Right renal pelvis (tissue), 4 donors: Measurements from ENCODE around the gene CYP2C8. TPM values are rescaled to one million over a fixed set of nuclear protein-coding genes. Genes with fewer than 3 reads are reported as not detected.
"Not testable (repeated sequence)": the region's sequence is repeated elsewhere in the genome, so short reads cannot be mapped to it uniquely, and the experiment has no call there.

Source experiments
- DNase-seq, 4 donors: peaks; one replicate each; pipeline ENCODE4 v3.0.0-alpha.2; 2013; ENCODE audit warnings: low read depth in 4 of 4, low spot score in 3 of 4, missing footprints in 1 of 4
- polyA plus RNA-seq, 4 donors: library from polyadenylated mRNA; unstranded; fragments of 120-200 nt; gene quantifications; one replicate each; pipeline ENCODE4 v1.2.1, GENCODE V29; 2013; ENCODE audit not compliant: insufficient read length in 4 of 4

CYP2C8 gene
- 1 to 10 TPM; 2.1 to 4.1 (median 3.3) TPM for polyA plus RNA-seq

GRCh38 chr10:95069286-95069685 lies at the start of gene CYP2C8:
TSS of gene CYP2C8 (minus strand) at chr10:95069497. CDS start at chr10:95069402, 95 bp downstream.
- no peak for DNase-seq

GRCh38 chr10:95116869-95117269 lies 47.6 kb upstream of the CYP2C8 start:
- no peak for DNase-seq

GRCh38 chr10:95110823-95111222 lies 41.5 kb upstream of the CYP2C8 start:
- not testable (repeated sequence) for DNase-seq

- no peak for DNase-seq
Measured at GRCh38 chr10:95097805-95098204, 28.5 kb upstream of the CYP2C8 start.

- no peak for DNase-seq
Measured at GRCh38 chr10:95096143-95096542, 26.8 kb upstream of the CYP2C8 start.

- not testable (repeated sequence) for DNase-seq
Measured at GRCh38 chr10:95079626-95080025, 10.3 kb upstream of the CYP2C8 start.

GRCh38 chr10:95077556-95077955 lies 8.3 kb upstream of the CYP2C8 start:
- no peak for DNase-seq

- no peak for DNase-seq
Measured at GRCh38 chr10:95071107-95071660, 1.9 kb upstream of the CYP2C8 start.

- DNase-seq, result not testable (repeated sequence)
Measured at GRCh38 chr10:95064125-95064524, 5.2 kb downstream of the CYP2C8 start.

GRCh38 chr10:95056744-95057363 lies 12.4 kb downstream of the CYP2C8 start:
- no peak for DNase-seq

- no peak for DNase-seq
Measured at GRCh38 chr10:95049919-95050318, 19.4 kb downstream of the CYP2C8 start.

- no peak for DNase-seq
Measured at GRCh38 chr10:95048206-95048605, 21.1 kb downstream of the CYP2C8 start.

GRCh38 chr10:95039281-95039680 lies 30.0 kb downstream of the CYP2C8 start:
- no peak for DNase-seq

- no peak for DNase-seq
Measured at GRCh38 chr10:95035332-95036295, 33.7 kb downstream of the CYP2C8 start.

GRCh38 chr10:95034401-95034800 lies 34.9 kb downstream of the CYP2C8 start:
- no peak for DNase-seq

- DNase-seq, result no peak
Measured at GRCh38 chr10:95031656-95032055, 37.6 kb downstream of the CYP2C8 start.

- DNase-seq, result no peak
Measured at GRCh38 chr10:95026461-95026860, 42.8 kb downstream of the CYP2C8 start.

GRCh38 chr10:94997741-94998174 lies 71.5 kb downstream of the CYP2C8 start:
- DNase-seq, result no peak

GRCh38 chr10:94992811-94993210 lies 76.5 kb downstream of the CYP2C8 start:
- DNase-seq, result no peak

- no peak for DNase-seq
Measured at GRCh38 chr10:94991243-94991888, 77.9 kb downstream of the CYP2C8 start.

GRCh38 chr10:94989192-94989591 lies 80.1 kb downstream of the CYP2C8 start:
- no peak for DNase-seq
